Epithelial cell of prostate (primary cell): ENCODE results near the gene GPATCH4.
"Not testable (repeated sequence)": the region's sequence is repeated elsewhere in the genome, so short reads cannot be mapped to it uniquely, and the experiment has no call there.

Source experiments
- DNase-seq: peaks from one replicate; pipeline ENCODE4 v3.0.0-alpha.2; 2011; ENCODE audit warnings: low read depth, low spot score
- H3K27ac ChIP-seq: fragments of 450-650 bp; 2 replicates; pipeline ENCODE4 v1.5.1; 2017; ENCODE audit warnings: mild to moderate bottlenecking

The GPATCH4 gene

DNA sequence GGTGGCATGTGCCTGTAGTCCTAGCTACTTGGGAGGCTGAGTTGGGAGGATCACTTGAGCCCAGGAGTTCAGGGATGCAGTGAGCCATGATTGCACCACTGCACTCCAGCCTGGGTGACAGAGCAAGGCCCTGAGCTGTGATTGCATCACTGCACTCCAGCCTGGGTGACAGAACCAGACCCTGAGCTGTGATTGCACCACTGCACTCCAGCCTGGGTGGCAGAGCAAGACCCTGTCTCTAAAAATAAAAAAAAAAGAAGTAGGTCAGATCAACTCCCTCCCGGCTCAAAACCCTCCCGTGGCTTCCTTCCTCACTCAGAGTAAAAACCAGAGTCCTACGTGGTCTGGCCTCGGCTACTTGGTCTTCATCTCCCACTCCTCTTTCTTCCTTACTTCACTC, 48.3 kb downstream of the GPATCH4 start:
- DNase-seq, H3K27ac ChIP-seq: not testable (repeated sequence)

DNA sequence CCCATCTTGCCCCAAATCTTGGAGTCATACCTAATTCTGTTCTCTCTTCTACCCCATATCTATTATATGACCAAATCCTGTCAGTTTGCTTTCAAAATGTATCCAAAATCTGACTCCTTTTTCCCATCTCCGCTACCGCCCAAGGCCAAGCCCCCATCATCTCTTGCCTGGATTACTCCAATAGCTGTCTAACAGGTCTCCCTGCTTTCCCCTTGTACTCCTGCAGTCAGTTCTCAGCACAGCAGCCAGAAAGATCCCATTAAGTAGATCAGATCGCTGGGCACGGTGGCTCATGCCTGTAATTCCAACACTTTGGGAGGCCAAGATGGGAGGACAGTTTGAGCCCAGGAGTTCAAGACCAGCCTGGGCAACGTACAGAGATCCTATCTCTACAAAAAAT, 48.8 kb downstream of the GPATCH4 start:
- DNase-seq: no peak
- no peak overlapping the region for H3K27ac ChIP-seq

DNA sequence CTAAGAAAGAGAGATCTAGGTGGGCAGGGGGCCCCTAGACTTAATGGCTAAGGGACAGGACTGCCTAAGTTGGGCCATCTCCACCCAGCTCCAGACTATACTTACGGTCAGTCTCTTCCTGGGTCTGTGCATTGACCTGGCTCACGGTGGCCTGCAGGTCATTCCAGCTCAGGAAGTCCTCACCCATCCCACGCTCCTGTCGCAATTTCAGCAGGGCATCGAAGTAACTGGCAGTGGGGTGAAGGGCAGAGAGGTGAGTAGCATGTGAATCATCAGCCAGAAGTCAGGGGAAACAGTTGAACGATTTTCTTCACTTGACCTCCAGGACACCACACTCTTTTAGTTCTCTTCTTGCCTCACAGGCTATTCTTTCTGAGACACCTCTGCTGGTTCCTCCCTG, 49.4 kb downstream of the GPATCH4 start:
- no peak for DNase-seq
- H3K27ac ChIP-seq: no peak overlapping the region

DNA sequence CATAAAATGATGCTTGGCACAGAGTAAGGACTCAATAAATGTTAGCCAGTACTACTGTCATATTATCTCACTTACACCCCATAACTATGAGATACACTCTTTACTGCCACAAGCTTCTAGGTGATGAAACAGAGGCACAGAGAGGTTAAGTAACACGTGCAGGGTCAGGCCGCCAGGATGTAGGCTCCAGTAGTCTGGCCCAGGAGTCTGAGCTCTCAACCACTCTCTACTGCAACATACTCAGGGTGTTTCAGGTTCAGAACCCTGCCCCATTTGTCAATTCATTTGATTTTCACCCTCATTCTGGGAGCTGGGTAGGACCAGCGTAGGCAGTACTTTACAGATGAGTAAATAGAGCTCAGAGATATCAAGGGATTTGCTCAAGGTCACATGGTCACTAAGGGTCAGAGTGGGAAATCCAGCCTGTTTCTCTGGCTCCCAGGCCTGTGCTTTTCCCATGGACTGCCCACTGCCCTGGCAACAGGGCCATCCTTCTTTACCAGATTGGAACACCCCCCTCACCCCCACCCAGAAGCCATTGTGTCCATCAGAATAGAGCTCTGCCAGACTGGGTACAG, 50.1 kb downstream of the GPATCH4 start:
- no peak overlapping the region for H3K27ac ChIP-seq
- DNase-seq: no peak

DNA sequence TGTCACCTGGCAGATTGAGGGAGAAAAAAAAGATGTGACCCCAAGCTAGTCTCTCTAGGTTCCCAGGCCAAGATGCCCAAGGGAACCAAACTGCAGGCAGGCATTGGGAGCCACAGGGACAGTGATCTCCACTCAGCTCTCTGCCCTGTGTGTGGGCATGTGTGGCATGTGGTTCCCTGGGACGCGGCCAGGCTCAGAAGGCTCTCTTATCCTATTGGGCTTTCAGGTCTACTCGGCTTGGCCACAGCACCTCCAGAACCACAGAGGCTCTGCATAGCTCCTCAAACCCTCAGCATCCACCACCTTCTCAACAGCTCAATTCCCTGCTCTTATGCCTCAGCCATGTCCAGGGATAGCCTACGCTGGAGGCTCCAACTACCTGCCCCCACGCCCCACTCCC, 50.9 kb downstream of the GPATCH4 start:
- no peak for DNase-seq
- H3K27ac ChIP-seq: no peak overlapping the region

DNA sequence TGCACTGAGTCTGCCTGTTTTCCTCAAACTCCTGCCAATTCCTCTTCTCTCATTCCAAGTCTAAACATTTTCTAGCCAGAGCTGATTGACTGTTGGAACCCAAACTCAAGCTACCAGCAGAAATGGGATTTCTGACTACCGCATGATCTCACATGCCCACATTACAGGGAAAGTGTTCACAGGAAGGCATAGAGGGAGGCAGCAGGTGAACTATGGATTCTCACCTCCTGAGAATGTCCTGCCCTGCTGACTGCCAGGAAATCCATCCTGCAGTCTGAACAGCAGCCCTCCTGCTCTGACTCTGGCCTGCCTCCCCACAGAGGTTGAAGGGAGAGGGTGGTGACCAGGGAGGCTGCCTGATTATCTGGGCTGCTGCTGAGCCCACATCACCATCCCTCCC, 51.4 kb downstream of the GPATCH4 start:
- DNase-seq: no peak
- H3K27ac ChIP-seq: no peak overlapping the region

DNA sequence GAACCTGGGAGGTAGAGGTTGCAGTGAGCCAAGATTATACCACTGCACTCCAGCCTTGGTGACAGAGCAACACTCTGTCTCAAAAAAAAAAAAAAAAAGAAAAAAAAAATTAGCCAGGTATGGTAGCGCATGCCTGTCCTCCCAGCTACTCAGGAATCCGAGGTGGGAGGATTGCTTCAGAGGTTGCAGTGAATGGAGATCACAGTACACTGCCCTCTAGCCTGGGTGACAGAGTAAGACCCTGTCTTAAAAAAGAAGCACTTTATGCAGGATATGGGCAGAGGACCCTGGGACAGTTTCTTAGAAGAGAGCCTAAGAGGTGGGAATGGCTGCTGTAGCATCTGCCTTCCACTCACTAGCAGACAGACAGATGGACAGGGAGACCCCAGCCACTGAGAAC, 51.9 kb downstream of the GPATCH4 start:
- no peak for DNase-seq

DNA sequence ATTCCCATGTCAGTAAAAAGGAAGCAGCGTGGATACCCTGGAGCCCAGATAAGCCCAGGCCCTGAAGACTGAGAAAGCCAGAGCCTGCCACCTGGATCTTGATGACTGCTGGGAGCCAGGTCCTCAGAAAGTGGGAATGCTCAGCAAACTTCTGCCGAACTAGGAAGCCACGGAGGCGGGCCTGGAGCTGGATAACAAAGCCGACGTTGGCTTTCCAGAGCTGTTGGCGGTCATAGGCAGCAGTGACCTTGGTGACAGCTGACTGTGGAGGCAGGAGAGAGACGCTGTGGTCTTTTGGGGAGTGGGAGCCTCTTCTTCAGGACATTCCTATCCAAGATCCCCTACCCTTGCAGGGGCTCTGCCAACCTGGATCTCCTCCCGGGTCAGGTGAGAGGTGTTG, 53.3 kb downstream of the GPATCH4 start:
- no peak overlapping the region for H3K27ac ChIP-seq
- no peak for DNase-seq

More for the DNA sequence above, 51.9 kb downstream of the GPATCH4 start:
- H3K27ac ChIP-seq: no peak overlapping the region

DNA sequence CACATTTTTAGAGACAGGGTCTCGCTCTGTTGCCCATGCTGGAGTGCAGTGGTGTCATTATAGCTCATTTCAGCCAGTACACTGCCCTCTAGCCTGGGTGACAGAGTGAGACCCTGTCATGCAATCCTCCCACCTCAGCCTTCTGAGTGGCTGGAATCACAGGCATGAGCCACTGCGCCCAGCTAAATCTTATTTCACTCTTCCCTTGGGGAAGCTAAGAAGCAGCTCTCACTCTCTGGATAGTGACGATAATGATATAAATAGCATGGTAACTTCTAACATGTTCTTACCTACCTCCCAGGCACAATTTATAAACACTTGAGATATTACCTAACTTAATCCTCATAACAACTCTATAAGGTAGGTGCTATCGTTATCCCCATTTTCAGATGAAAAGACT, 53.8 kb downstream of the GPATCH4 start:
- H3K27ac ChIP-seq: no peak overlapping the region
- no peak for DNase-seq

DNA sequence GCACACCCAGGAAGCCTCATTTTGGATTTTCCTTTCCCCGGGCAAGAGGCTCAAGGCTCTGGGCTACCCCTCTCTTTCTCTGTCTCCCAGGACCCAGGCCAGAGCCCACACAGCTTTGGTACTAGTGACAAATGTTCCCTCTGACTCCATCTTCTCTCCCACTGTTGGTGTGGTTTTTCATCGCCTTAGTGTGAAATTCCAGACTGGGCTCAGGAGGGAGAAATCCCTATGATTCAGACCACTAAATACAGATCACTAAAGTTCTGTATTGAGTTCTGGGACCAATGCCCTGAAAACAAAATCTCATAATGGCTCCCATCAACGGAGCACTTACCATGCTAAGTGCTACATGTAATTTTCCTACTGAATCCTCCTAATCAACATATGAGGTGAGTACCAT, 55.0 kb downstream of the GPATCH4 start:
- DNase-seq: no peak
- H3K27ac ChIP-seq: no peak overlapping the region

DNA sequence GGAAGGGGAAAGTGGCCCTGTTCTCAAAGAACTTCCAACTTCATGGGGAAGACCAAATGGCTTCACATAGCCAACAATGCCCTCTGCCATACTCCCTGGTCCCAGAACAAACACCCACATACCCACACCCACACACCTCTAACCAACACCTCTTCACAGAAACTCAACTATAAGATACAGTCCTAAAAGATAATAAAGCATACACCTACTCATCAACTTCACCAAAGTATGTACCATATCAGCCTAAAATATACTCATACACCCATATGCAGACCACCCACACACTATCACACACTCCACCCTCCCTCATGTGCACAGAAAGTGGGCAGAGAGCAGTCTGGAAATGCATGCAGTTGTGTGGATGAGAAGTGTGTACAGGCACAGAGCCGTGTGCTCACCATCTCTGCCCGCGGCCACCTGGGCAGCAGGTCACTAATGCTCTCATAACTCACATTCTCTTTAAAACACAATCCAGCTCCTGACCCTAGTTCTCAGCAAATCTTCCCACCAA, 56.6 kb downstream of the GPATCH4 start:
- H3K27ac ChIP-seq: no peak overlapping the region
- DNase-seq: no peak
